GM23248 (cell line): ENCODE measurements around the gene FEM1B. TPM values are rescaled to one million over a fixed set of nuclear protein-coding genes. Genes with fewer than 3 reads are reported as not detected.
A peak's percentile ranks its signal among the peaks of the same experiment; 100 is the strongest.

Experiments used
- DNase-seq: peaks from one replicate; pipeline ENCODE4 v3.0.0-alpha.2; 2015
- H2AFZ ChIP-seq: fragments of 200-600 bp; sonication (generic); 2 replicates; pipeline ENCODE4 v1.6.1; 2016; ENCODE audit warnings: antibody characterized with exemption
- H3F3A ChIP-seq: fragments of 200-600 bp; sonication (generic); 2 replicates; pipeline ENCODE4 v1.6.1; 2016; ENCODE audit warnings: mild to moderate bottlenecking, antibody characterized with exemption, mixed run types; ENCODE audit not compliant: insufficient read depth
- H3K27ac ChIP-seq: fragments of 200-600 bp; sonication (generic); 2 replicates; pipeline ENCODE4 v1.5.1; 2016; ENCODE audit warnings: mild to moderate bottlenecking
- H3K27me3 ChIP-seq: fragments of 200-600 bp; sonication (generic); replicated peaks from 2 replicates; pipeline ENCODE4 v1.6.1; 2016; ENCODE audit warnings: mild to moderate bottlenecking; ENCODE audit not compliant: insufficient read depth
- H3K36me3 ChIP-seq: fragments of 200-600 bp; sonication (generic); 2 replicates; pipeline ENCODE4 v1.6.1; 2016; ENCODE audit warnings: low read depth, mild to moderate bottlenecking
- H3K4me1 ChIP-seq: fragments of 200-600 bp; sonication (generic); 2 replicates; pipeline ENCODE4 v1.6.1; 2016; ENCODE audit warnings: mild to moderate bottlenecking; ENCODE audit not compliant: insufficient read depth
- H3K4me2 ChIP-seq: fragments of 200-600 bp; sonication (generic); one replicate; pipeline ENCODE4 v1.6.1; 2016; ENCODE audit warnings: mild to moderate bottlenecking; ENCODE audit not compliant: unreplicated experiment
- H3K4me3 ChIP-seq: fragments of 200-600 bp; sonication (generic); 2 replicates; pipeline ENCODE4 v1.5.1; 2016; ENCODE audit warnings: mild to moderate bottlenecking
- H3K79me2 ChIP-seq: fragments of 200-600 bp; sonication (generic); 2 replicates; pipeline ENCODE4 v1.6.1; 2016; ENCODE audit warnings: mild to moderate bottlenecking; ENCODE audit not compliant: insufficient read depth
- H3K9ac ChIP-seq: fragments of 200-600 bp; sonication (generic); 2 replicates; pipeline ENCODE4 v1.6.1; 2016; ENCODE audit warnings: mild to moderate bottlenecking
- H3K9me2 ChIP-seq: fragments of 200-600 bp; sonication (generic); 2 replicates; pipeline ENCODE4 v1.6.1; 2016; ENCODE audit warnings: mixed run types, mild to moderate bottlenecking, moderate library complexity; ENCODE audit not compliant: insufficient read depth
- H3K9me3 ChIP-seq: fragments of 200-600 bp; sonication (generic); one replicate; pipeline ENCODE4 v1.6.1; 2017; ENCODE audit warnings: low read depth
- H4K20me1 ChIP-seq: fragments of 200-600 bp; sonication (generic); 2 replicates; pipeline ENCODE4 v1.6.0; 2016; ENCODE audit not compliant: insufficient read depth
- EZH2 ChIP-seq: fragments of 200-600 bp; sonication (generic); IDR thresholded peaks from 2 replicates; pipeline ENCODE4 v1.6.1; 2018; ENCODE audit warnings: antibody characterized with exemption, mild to moderate bottlenecking; ENCODE audit not compliant: insufficient read depth, poor library complexity, severe bottlenecking
- EZH2phosphoT487 ChIP-seq: fragments of 200-600 bp; sonication (generic); IDR thresholded peaks from 2 replicates; pipeline ENCODE4 v1.6.1; 2018; ENCODE audit warnings: antibody characterized with exemption, moderate library complexity, mild to moderate bottlenecking, low read depth; ENCODE audit not compliant: insufficient read depth
- WGBS, 2 experiments: methylation state at CpG; one replicate each; pipeline ENCODE4 v1.1.6; 2015 to 2017; ENCODE audit warnings: low lambda C conversion rate in 2 of 2, low coverage in 1 of 2; ENCODE audit errors: missing lambda C conversion rate in 2 of 2; 5-methylcytosine and 5-hydroxymethylcytosine counted together
- in situ Hi-C: fragments of 300-500 bp; cut with MboI; formaldehyde crosslinking; loops from 2 replicates; pipeline ENCODE4 v1.15.0; 2020
- polyA plus RNA-seq: library from polyadenylated mRNA; unstranded; fragments of >200 nt; fragmentation: Nextera tagmentation; extraction: Ambion mirVana; gene quantifications from 2 replicates; pipeline ENCODE4 v1.2.1, GENCODE V29; 2016
- total RNA-seq: library from RNA; depleted of rRNA; stranded (reverse); fragments of >200 nt; shearing (Covaris generic); gene quantifications from 2 replicates; pipeline ENCODE4 v1.2.3, GENCODE V29; 2014

Gene FEM1B
- total and polyA plus RNA-seq, 2 experiments from 2014 or later = 15.7 to 36.2 TPM

GRCh38 chr15:68300115-68300940, 22.8 kb downstream of the FEM1B start:
- Histone ChIP-seq H3K9ac (0 out of 2 replicates have a peak overlapping the region, but pooled peaks have one; percentile 63), H2AFZ (no peak overlapping the region), H3K9me2 (no peaks in the 10 kb centered on the region), H3K4me3 (no peak overlapping the region), H3K4me1 (peaks cover 30% of the 10 kb centered on the region), H3K27ac (peak overlapping the region; percentile 71), H3K9me3 (no peaks in the 10 kb centered on the region), H3K4me2 (no peak overlapping the region), H3K36me3 (peaks cover 48% of the 10 kb centered on the region), H4K20me1 (no peaks in the 10 kb centered on the region), H3F3A (peaks cover 64% of the 10 kb centered on the region), H3K27me3 (no peaks in the 10 kb centered on the region), H3K79me2 (peaks cover 37% of the 10 kb centered on the region)
- WGBS, 2 experiments = 86 to 88% methylated on average over 6 of the region's 6 CpGs
- in situ Hi-C loops = loop anchor here (10.0 kb wide), 1 partner anchor 244 kb away; no protein-coding TSS in a partner anchor
- TF ChIP-seq EZH2 (no peak), EZH2phosphoT487 (no peak)
- peak; percentile 34 for DNase-seq

- H3K27ac ChIP-seq = no peak overlapping the region
- H3K9ac ChIP-seq = no peak overlapping the region
- H2AFZ ChIP-seq = no peak overlapping the region
- H3K4me3 ChIP-seq = no peak overlapping the region
- 81% methylated on average over 8 of the region's 8 CpGs for WGBS, 2 experiments
- in situ Hi-C loops = loop anchor here (10.0 kb wide), 1 partner anchor 244 kb away; no protein-coding TSS in a partner anchor
- H3K9me3 ChIP-seq = no peaks in the 10 kb centered on the region
- H3K27me3 ChIP-seq = no peaks in the 10 kb centered on the region
- peaks cover 42% of the 10 kb centered on the region for H3K36me3 ChIP-seq
- no peaks in the 10 kb centered on the region for H3K9me2 ChIP-seq
- H3K4me1 ChIP-seq = peaks cover 30% of the 10 kb centered on the region
- H3K79me2 ChIP-seq = peaks cover 27% of the 10 kb centered on the region
- no peaks in the 10 kb centered on the region for H4K20me1 ChIP-seq
- no peak for TF ChIP-seq EZH2
- no peak for TF ChIP-seq EZH2phosphoT487
- no peak for DNase-seq
- no peak overlapping the region for H3K4me2 ChIP-seq
- peaks cover 57% of the 10 kb centered on the region for H3F3A ChIP-seq
Measured at GRCh38 chr15:68301301-68301700, 23.8 kb downstream of the FEM1B start.

GRCh38 chr15:68302729-68303128, 25.2 kb downstream of the FEM1B start:
- H3K27me3 ChIP-seq = no peaks in the 10 kb centered on the region
- no peak overlapping the region for H2AFZ ChIP-seq
- WGBS, 2 experiments = 98% methylated on average over 6 of the region's 6 CpGs
- H3K4me1 ChIP-seq = peaks cover 33% of the 10 kb centered on the region
- H3K9me2 ChIP-seq = no peaks in the 10 kb centered on the region
- H3K27ac ChIP-seq = no peak overlapping the region
- H3K9me3 ChIP-seq = no peaks in the 10 kb centered on the region
- no peak for DNase-seq
- H3F3A ChIP-seq = peaks cover 52% of the 10 kb centered on the region
- no peak overlapping the region for H3K4me2 ChIP-seq
- H3K4me3 ChIP-seq = no peak overlapping the region
- no peak overlapping the region for H3K9ac ChIP-seq
- in situ Hi-C loops = loop anchor here (10.0 kb wide), 1 partner anchor 242 kb away; no protein-coding TSS in a partner anchor
- H3K36me3 ChIP-seq = peaks cover 37% of the 10 kb centered on the region
- H4K20me1 ChIP-seq = no peaks in the 10 kb centered on the region
- TF ChIP-seq EZH2 (no peak), EZH2phosphoT487 (no peak)
- H3K79me2 ChIP-seq = peaks cover 13% of the 10 kb centered on the region

- Histone ChIP-seq H3K79me2 (peaks cover 9% of the 10 kb centered on the region; the same call in 1 of the 2 replicates), H3K9ac (no peak overlapping the region), H3K4me3 (no peak overlapping the region), H3K4me2 (no peak overlapping the region), H3F3A (peaks cover 52% of the 10 kb centered on the region), H3K9me3 (no peaks in the 10 kb centered on the region), H3K27ac (no peak overlapping the region), H3K9me2 (no peaks in the 10 kb centered on the region), H3K4me1 (peaks cover 33% of the 10 kb centered on the region), H3K27me3 (no peaks in the 10 kb centered on the region), H2AFZ (no peak overlapping the region), H4K20me1 (no peaks in the 10 kb centered on the region), H3K36me3 (peaks cover 37% of the 10 kb centered on the region)
- no peak for DNase-seq
- WGBS, 2 experiments = 30 to 36% methylated on average over 2 of the region's 2 CpGs
- no peak for TF ChIP-seq EZH2
- TF ChIP-seq EZH2phosphoT487 = no peak
- in situ Hi-C loops = loop anchor here (10.0 kb wide), 1 partner anchor 242 kb away; no protein-coding TSS in a partner anchor
Measured at GRCh38 chr15:68303134-68303533, 25.6 kb downstream of the FEM1B start.
